ENCODE results near the gene PDE4A.
A peak's percentile ranks its signal among the peaks of the same experiment; 100 is the strongest.

GRCh38 chr19:10502524-10503001 lies 82.2 kb downstream of the PDE4A start:
- peak in 2 of 6 experiments; percentile 13 to 27 for TF ChIP-seq CTCF (IDR thresholded peaks at IDR 0.05)
- peak; percentile 61 to 70 for TF ChIP-seq POLR2A (IDR thresholded peaks at IDR 0.05)
